HCT116 (cell line): Measurements from ENCODE around the gene PTP4A2. TPM values are rescaled to one million over a fixed set of nuclear protein-coding genes. Genes with fewer than 3 reads are reported as not detected.
A peak's percentile ranks its signal among the peaks of the same experiment; 100 is the strongest.

Experiments used
- ATAC-seq: fragments of 200-7000 bp; cut with Tn5 transposase; 2 replicates; pipeline ENCODE4 v1.9.1; 2020; ENCODE audit warnings: mild to moderate bottlenecking, moderate library complexity
- BruUV-seq: library from RNA; stranded (reverse); fragments of 400-500 nt; replicated peaks from 2 replicates; lab custom pipeline; 2021; lab: Mats Ljungman, UMichigan
- CTCF ChIA-PET: fragments of 300-600 bp; sonication (Branson Sonifier 250); formaldehyde crosslinking; loops from one replicate; lab custom pipeline; 2021; ENCODE audit warnings: antibody characterized with exemption; lab: Charles Lee
- POLR2A ChIA-PET: fragments of 300-600, 350-600 bp; sonication (Branson Sonifier 250); formaldehyde crosslinking; loops from one replicate; lab custom pipeline; 2021; ENCODE audit warnings: antibody characterized with exemption; lab: Charles Lee
- RAD21 ChIA-PET, 2 experiments: fragments of 300-600 bp; sonication (Branson Sonifier 250); formaldehyde crosslinking; loops; one replicate each; lab custom pipeline; 2023; ENCODE audit warnings: low total read pairs in 2 of 2; ENCODE audit not compliant: uncharacterized antibody in 2 of 2, unreplicated experiment in 2 of 2, low non-redundant PET in 1 of 2; lab: Charles Lee
- DNase-seq: peaks from one replicate; pipeline ENCODE4 v3.0.0-alpha.2; 2010; ENCODE audit warnings: low read depth, low spot score
- H2AFZ ChIP-seq: fragments of 200-600 bp; shearing (Covaris generic), sonication (generic); 2 replicates; pipeline ENCODE4 v1.6.1; 2017; ENCODE audit warnings: low read depth, mixed run types, mixed read lengths, antibody characterized with exemption, low read length; ENCODE audit not compliant: poor library complexity, severe bottlenecking
- H3K27ac ChIP-seq: 2 replicates; pipeline ENCODE4 v1.5.1; 2012; ENCODE audit warnings: low read depth, low read length
- H3K27me3 ChIP-seq: fragments of 200-600 bp; sonication (generic); 2 replicates; pipeline ENCODE4 v1.6.1; 2016; ENCODE audit warnings: mixed run types, low read length, mixed read lengths; ENCODE audit not compliant: insufficient read depth
- H3K36me3 ChIP-seq, 2 experiments: fragments of 200-500 bp in 1 of 2; fragments of 200-600 bp in 1 of 2; sonication (Bioruptor generic) in 1 of 2; sonication (generic) in 1 of 2; 2 replicates each; pipeline versions ENCODE4 v1.5.1 to v1.6.1; 2014 to 2016; ENCODE audit warnings: low read length in 2 of 2, inconsistent platforms in 1 of 2, mixed read lengths in 1 of 2, mixed run types in 1 of 2; ENCODE audit not compliant: insufficient read depth in 2 of 2, control insufficient read depth in 1 of 2
- H3K4me1 ChIP-seq, 2 experiments: fragments of 200-600 bp in 1 of 2; sonication (generic) in 1 of 2; 2 replicates each; pipeline versions ENCODE4 v1.5.1 to v1.6.1; 2012 to 2017; ENCODE audit warnings: low read length in 2 of 2, inconsistent platforms in 1 of 2, mild to moderate bottlenecking in 1 of 2, mixed read lengths in 1 of 2, mixed run types in 1 of 2, moderate library complexity in 1 of 2; ENCODE audit not compliant: insufficient read depth in 2 of 2, control insufficient read depth in 1 of 2
- H3K4me2 ChIP-seq: fragments of 200-600 bp; sonication (generic); 2 replicates; pipeline ENCODE4 v1.6.1; 2017; ENCODE audit warnings: mixed run types, low read length, mixed read lengths
- H3K4me3 ChIP-seq, 2 experiments: fragments of 200-600 bp in 1 of 2; sonication (generic) in 1 of 2; replicated peaks in 1 of 2; 2 replicates each; pipeline ENCODE4 v1.5.1; 2011 to 2016; ENCODE audit warnings: low read length in 2 of 2, control low read depth in 1 of 2, low read depth in 1 of 2, mild to moderate bottlenecking in 1 of 2, mixed read lengths in 1 of 2, mixed run types in 1 of 2
- H3K79me2 ChIP-seq: fragments of 200-600 bp; sonication (generic); 2 replicates; pipeline ENCODE4 v1.6.1; 2017; ENCODE audit warnings: mild to moderate bottlenecking, mixed run types, low read length, moderate library complexity, mixed read lengths; ENCODE audit not compliant: insufficient read depth
- H3K9ac ChIP-seq: fragments of 200-600 bp; sonication (generic); 2 replicates; pipeline ENCODE4 v1.6.1; 2016; ENCODE audit warnings: low read length, mixed read lengths
- H3K9me2 ChIP-seq: fragments of 200-600 bp; sonication (generic), shearing (Covaris generic); 2 replicates; pipeline ENCODE4 v1.6.1; 2017; ENCODE audit warnings: mixed run types, mild to moderate bottlenecking, moderate library complexity; ENCODE audit not compliant: insufficient read depth
- H3K9me3 ChIP-seq, 2 experiments: fragments of 200-500 bp in 1 of 2; fragments of 200-600 bp in 1 of 2; sonication (Bioruptor generic) in 1 of 2; sonication (generic) in 1 of 2; 2 replicates each; pipeline ENCODE4 v1.6.1; 2014 to 2017; ENCODE audit warnings: low read length in 2 of 2, mixed read lengths in 2 of 2, inconsistent platforms in 1 of 2, low read depth in 1 of 2, mild to moderate bottlenecking in 1 of 2, mixed run types in 1 of 2, moderate library complexity in 1 of 2; ENCODE audit not compliant: control insufficient read depth in 1 of 2, insufficient read depth in 1 of 2
- H4K20me1 ChIP-seq: fragments of 200-600 bp; sonication (generic), shearing (Covaris generic); 2 replicates; pipeline ENCODE4 v1.6.1; 2017; ENCODE audit warnings: mixed run types, mild to moderate bottlenecking, moderate library complexity; ENCODE audit not compliant: insufficient read depth
- ELF1 ChIP-seq: IDR thresholded peaks from 2 replicates; pipeline ENCODE4 v1.6.1; 2012; ENCODE audit warnings: low read depth, borderline replicate concordance
- EZH2 ChIP-seq: fragments of 200-600 bp; sonication (generic); IDR thresholded peaks from 2 replicates; pipeline ENCODE4 v1.6.1; 2017; ENCODE audit warnings: antibody characterized with exemption, mixed run types
- FOSL1 ChIP-seq: IDR thresholded peaks from 2 replicates; pipeline ENCODE4 v1.6.1; 2012; ENCODE audit warnings: low read depth
- JUND ChIP-seq: IDR thresholded peaks from 2 replicates; pipeline ENCODE4 v1.6.1; 2012
- MAX ChIP-seq: IDR thresholded peaks from 2 replicates; pipeline ENCODE4 v1.6.1; 2012
- POLR2AphosphoS5 ChIP-seq: IDR thresholded peaks from 2 replicates; pipeline ENCODE4 v1.6.1; 2011; ENCODE audit warnings: mild to moderate bottlenecking, low read depth, low read length, moderate library complexity
- RAD21 ChIP-seq: IDR thresholded peaks from 2 replicates; pipeline ENCODE4 v1.6.1; 2012; ENCODE audit warnings: low read depth, mild to moderate bottlenecking
- REST ChIP-seq: IDR thresholded peaks from 2 replicates; pipeline ENCODE4 v1.6.1; 2012; ENCODE audit warnings: low read depth
- TCF7L2 ChIP-seq: IDR thresholded peaks from 2 replicates; pipeline ENCODE4 v1.7.0; 2011; ENCODE audit warnings: borderline replicate concordance, inconsistent platforms; ENCODE audit not compliant: insufficient read depth, insufficient read length; ENCODE audit errors: extremely low read depth
- ZBTB33 ChIP-seq: IDR thresholded peaks from 2 replicates; pipeline ENCODE4 v1.6.1; 2011; ENCODE audit warnings: mild to moderate bottlenecking, low read length, moderate library complexity; ENCODE audit not compliant: insufficient replicate concordance; ENCODE audit errors: extremely low read depth
- ZFX ChIP-seq: fragments of 450-650 bp; IDR thresholded peaks from 2 replicates; pipeline ENCODE4 v1.6.1; 2017
- intact Hi-C: fragments of 100-400 bp; cut with micrococcal nuclease; formaldehyde crosslinking; loops from 2 replicates; pipeline ENCODE4 v1.10.0; 2022
- total RNA-seq: library from RNA; stranded (reverse); gene quantifications from one replicate; pipeline ENCODE4 v1.2.1, GENCODE V29; 2021; ENCODE audit not compliant: unreplicated experiment

The PTP4A2 gene
- total RNA-seq, 1 experiment from 2014 or later, result 267 TPM

- no TSS peak for BruUV-seq
- POLR2A ChIA-PET, result interaction anchor here (0.6 kb wide), 1 partner anchor 706 kb away, joined by 3 read pairs; no protein-coding TSS in a partner anchor
- Histone ChIP-seq H3K9ac (no peak overlapping the region), H3K79me2 (0 out of 2 replicates have a peak, but pooled peaks cover under 1% of the 10 kb centered on the region), H3K4me3 (no peak overlapping the region), H3K27me3 (no peaks in the 10 kb centered on the region), H3K9me3 (no peaks in the 10 kb centered on the region), H2AFZ (no peak overlapping the region), H3K36me3 (peaks cover under 1 to 3% of the 10 kb centered on the region in 2 experiments; a peak in 2 of 4 replicates), H3K4me2 (no peak overlapping the region), H3K4me1 (no peaks in the 10 kb centered on the region), H3K27ac (no peak overlapping the region), H3K9me2 (no peaks in the 10 kb centered on the region), H4K20me1 (no peaks in the 10 kb centered on the region)
- RAD21 ChIA-PET, result no interaction called here
- ATAC-seq, result no peak
- DNase-seq, result no peak
- intact Hi-C loops, result loop anchor here (5.0 kb wide), 1 partner anchor 60 kb away; no protein-coding TSS in a partner anchor
- no peak for TF ChIP-seq ELF1
- TF ChIP-seq FOSL1, result no peak
- TF ChIP-seq TCF7L2, result no peak
- TF ChIP-seq EZH2, result no peak
- TF ChIP-seq RAD21, result no peak
- no peak for TF ChIP-seq JUND
- CTCF ChIA-PET, result no interaction called here
Measured at GRCh38 chr1:31902510-31902860, 35.7 kb downstream of the PTP4A2 start.

- RAD21 ChIA-PET, result no interaction called here
- BruUV-seq, result TSS peak; percentile 3
- no peak for TF ChIP-seq JUND
- TF ChIP-seq ZBTB33, result no peak
- no peak for TF ChIP-seq MAX
- no peak for TF ChIP-seq FOSL1
- no peak for TF ChIP-seq ZFX
- no peak for TF ChIP-seq RAD21
- no peak for TF ChIP-seq REST
- no peak for TF ChIP-seq POLR2AphosphoS5
Measured at GRCh38 chr1:31901838-31902509, 36.2 kb downstream of the PTP4A2 start.

More at GRCh38 chr1:31901838-31902509, 36.2 kb downstream of the PTP4A2 start:
- Histone ChIP-seq H3K4me2 (no peak overlapping the region), H3K27ac (no peak overlapping the region), H3K79me2 (no peaks in the 10 kb centered on the region), H2AFZ (no peak overlapping the region), H3K9ac (no peak overlapping the region), H3K9me3 (no peaks in the 10 kb centered on the region), H3K36me3 (no peaks in the 10 kb centered on the region; a peak in 1 of 4 replicates), H3K9me2 (no peaks in the 10 kb centered on the region), H3K4me3 (no peak overlapping the region), H4K20me1 (no peaks in the 10 kb centered on the region), H3K4me1 (no peaks in the 10 kb centered on the region), H3K27me3 (no peaks in the 10 kb centered on the region)
- DNase-seq (no peak), ATAC-seq (no peak)
- ChIA-PET CTCF (no interaction called here), POLR2A (interaction anchor here (0.6 kb wide), 1 partner anchor 706 kb away, joined by 3 read pairs; no protein-coding TSS in a partner anchor)
- intact Hi-C loops, result loop anchor here (5.0 kb wide), 1 partner anchor 60 kb away; no protein-coding TSS in a partner anchor
